ENCODE measurements around the gene NHSL2. TPM values are rescaled to one million over a fixed set of nuclear protein-coding genes. Genes with fewer than 3 reads are reported as not detected.
A peak's percentile ranks its signal among the peaks of the same experiment; 100 is the strongest.

Gene NHSL2
- total and polyA plus RNA-seq, 7 experiments from 2014 or later: 0.18 to 17.0 (median 0.54) TPM

DNA sequence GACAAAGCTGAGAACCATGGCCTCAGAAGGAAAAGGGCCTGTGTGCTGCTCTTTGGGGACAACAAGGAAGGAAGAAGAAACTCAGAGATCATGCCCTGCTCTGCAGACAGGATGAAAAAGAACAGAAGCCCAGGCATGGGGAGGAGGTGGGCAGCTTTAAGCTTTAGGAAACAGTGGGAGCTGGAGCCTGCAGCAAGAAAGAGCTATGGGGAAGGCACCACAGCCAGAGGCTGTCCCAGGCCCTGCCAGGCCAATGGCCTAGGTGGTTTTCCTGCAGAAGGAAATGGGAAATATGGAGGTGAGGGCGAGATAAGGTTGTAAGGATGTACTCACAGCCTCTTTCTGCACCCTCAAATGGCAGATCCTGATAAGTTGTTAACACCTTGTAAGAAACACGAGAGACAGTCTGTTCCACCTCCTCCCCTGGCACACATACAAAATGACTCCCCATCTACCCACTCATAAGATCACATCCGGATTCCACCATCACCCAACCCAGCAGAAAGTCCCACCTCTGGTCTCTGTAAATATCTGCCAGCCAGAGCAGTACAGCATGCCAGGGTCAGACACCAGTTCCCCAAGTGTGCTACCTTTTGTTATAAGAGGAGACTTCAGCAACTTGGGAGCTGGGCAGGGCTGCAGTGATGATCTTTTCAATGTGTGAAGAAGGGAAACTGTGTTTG lies 115.8 kb downstream of the NHSL2 start:
- Mint-ChIP-seq H3K9me3 (no peaks in the 10 kb centered on the region), H3K4me1 (peaks cover 0 to 6% (median 0%) of the 10 kb centered on the region in 7 donors), H3K36me3 (no peaks in the 10 kb centered on the region), H3K4me3 (no peak overlapping the region), H3K27me3 (peaks cover 0 to 29% (median 4%) of the 10 kb centered on the region in 5 donors), H3K27ac (no peak overlapping the region)
- ChIA-PET POLR2A (no interaction called here), CTCF (no interaction called here)
- DNase-seq: no peak
- Histone ChIP-seq H3K4me3 (ENCODE audit: low read length) (no peak overlapping the region), H3K4me1 (ENCODE audit: control insufficient read depth in 2 of 2, insufficient read depth in 2 of 2, low read length in 2 of 2) (peaks cover 0 to 3% of the 10 kb centered on the region in 2 donors), H3K27me3 (ENCODE audit: control insufficient read depth in 2 of 2, insufficient read depth in 2 of 2, low read length in 2 of 2) (no peaks in the 10 kb centered on the region), H3K36me3 (ENCODE audit: control insufficient read depth in 2 of 3, insufficient read depth in 3 of 3, low read length in 3 of 3) (no peaks in the 10 kb centered on the region), H3K27ac (ENCODE audit: low read depth, low read length) (no peak overlapping the region), H3K9me3 (ENCODE audit: control insufficient read depth in 2 of 3, low read length in 3 of 3) (no peaks in the 10 kb centered on the region)
- ATAC-seq: no peak
- intact Hi-C loops (cut with micrococcal nuclease): no loop called here

DNA sequence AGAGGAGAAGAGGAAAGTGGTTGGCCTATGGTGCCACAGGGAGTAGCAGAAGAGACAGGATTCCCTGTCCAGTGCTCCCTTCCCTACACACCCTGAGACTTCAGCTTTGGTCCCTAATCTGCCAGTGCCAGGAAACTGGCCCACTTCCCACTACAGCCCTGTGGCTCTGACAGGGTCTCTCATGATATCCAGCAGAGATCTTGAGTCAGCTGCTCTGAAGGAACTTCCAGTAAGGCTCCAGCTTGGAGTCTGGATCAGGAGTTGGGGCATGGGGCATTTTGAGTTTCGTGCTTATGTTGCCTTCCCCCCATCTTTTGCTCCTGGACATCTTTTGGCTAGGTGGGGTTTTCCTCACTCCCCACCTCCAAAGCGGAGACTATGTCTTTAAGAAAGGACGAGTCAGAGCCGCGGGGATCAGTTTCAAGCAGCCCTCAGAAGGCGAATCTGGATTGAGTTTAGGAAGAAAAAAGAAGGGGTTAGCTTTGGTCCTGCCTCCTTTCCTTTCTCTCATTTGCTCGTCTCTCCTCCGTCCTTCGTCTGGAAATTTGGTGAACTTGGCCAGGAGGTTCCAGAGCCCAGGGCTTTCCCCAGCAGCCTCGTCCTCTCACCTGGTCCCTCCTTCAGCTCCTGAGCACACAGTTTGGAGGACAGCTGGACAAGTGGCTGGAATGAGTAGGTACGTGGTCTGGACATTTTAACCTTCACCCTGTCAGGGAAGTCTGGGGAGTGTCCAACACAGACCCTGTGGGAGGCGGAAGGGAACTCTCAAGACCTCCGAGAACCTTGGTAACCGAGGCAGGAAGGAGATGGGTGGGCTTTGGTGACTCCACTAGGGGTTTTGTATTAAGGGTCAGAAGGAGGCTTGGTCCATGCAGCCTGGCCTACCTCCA lies 116.6 kb downstream of the NHSL2 start:
- DNase-seq (no peak), ATAC-seq (no peak)
- no peak overlapping the region for H3K27ac ChIP-seq (ENCODE audit: low read depth, low read length)
- no peaks in the 10 kb centered on the region for H3K27me3 ChIP-seq (ENCODE audit: control insufficient read depth in 2 of 2, insufficient read depth in 2 of 2, low read length in 2 of 2)
- CTCF ChIA-PET: no interaction called here
- H3K36me3 Mint-ChIP-seq: no peaks in the 10 kb centered on the region
- peaks cover 0 to 25% (median 4%) of the 10 kb centered on the region in 5 donors for H3K27me3 Mint-ChIP-seq
- no peaks in the 10 kb centered on the region for H3K36me3 ChIP-seq (ENCODE audit: control insufficient read depth in 2 of 3, insufficient read depth in 3 of 3, low read length in 3 of 3)
- POLR2A ChIA-PET: no interaction called here
- peaks cover 0 to 3% of the 10 kb centered on the region in 2 donors for H3K4me1 ChIP-seq (ENCODE audit: control insufficient read depth in 2 of 2, insufficient read depth in 2 of 2, low read length in 2 of 2)
- H3K4me3 Mint-ChIP-seq: no peak overlapping the region
- peaks cover 0 to 3% (median 0%) of the 10 kb centered on the region in 7 donors for H3K4me1 Mint-ChIP-seq
- no peaks in the 10 kb centered on the region for H3K9me3 Mint-ChIP-seq
- no peaks in the 10 kb centered on the region for H3K9me3 ChIP-seq (ENCODE audit: control insufficient read depth in 2 of 3, low read length in 3 of 3)
- H3K4me3 ChIP-seq (ENCODE audit: low read length): no peak overlapping the region
- intact Hi-C loops (cut with micrococcal nuclease): no loop called here
- no peak overlapping the region for H3K27ac Mint-ChIP-seq

DNA sequence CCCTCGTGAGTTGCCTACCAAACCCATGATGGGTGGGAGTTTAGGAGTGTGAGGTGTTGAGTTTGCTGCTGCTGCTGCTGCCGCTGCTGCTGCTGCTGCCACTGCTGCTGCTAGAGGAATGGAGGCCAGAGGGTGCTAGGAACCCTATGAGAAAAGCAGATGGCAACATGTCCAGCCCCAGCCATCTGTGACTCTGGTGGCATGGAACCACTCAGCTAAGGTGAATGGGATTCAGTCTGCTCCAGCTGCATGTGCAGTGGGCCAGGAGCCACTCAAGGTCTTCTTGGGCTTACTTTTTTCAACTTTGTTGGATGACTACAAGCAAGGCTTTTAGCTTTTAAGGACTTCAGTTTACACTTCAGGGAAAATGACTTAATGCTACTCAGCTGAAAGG lies 117.3 kb downstream of the NHSL2 start:
- Mint-ChIP-seq H3K27ac (peak overlapping the region in 1 of 9 donors; percentile 53), H3K36me3 (no peaks in the 10 kb centered on the region), H3K4me3 (no peak overlapping the region), H3K9me3 (no peaks in the 10 kb centered on the region), H3K27me3 (peaks cover 0 to 21% (median 4%) of the 10 kb centered on the region in 5 donors), H3K4me1 (peaks cover 0 to 3% (median 0%) of the 10 kb centered on the region in 7 donors)
- intact Hi-C loops (cut with micrococcal nuclease): no loop called here
- Histone ChIP-seq H3K4me3 (ENCODE audit: low read length) (no peak overlapping the region), H3K9me3 (ENCODE audit: control insufficient read depth in 2 of 3, low read length in 3 of 3) (no peaks in the 10 kb centered on the region), H3K27me3 (ENCODE audit: control insufficient read depth in 2 of 2, insufficient read depth in 2 of 2, low read length in 2 of 2) (no peaks in the 10 kb centered on the region), H3K4me1 (ENCODE audit: control insufficient read depth in 2 of 2, insufficient read depth in 2 of 2, low read length in 2 of 2) (peaks cover 0 to 3% of the 10 kb centered on the region in 2 donors), H3K27ac (ENCODE audit: low read depth, low read length) (no peak overlapping the region), H3K36me3 (ENCODE audit: control insufficient read depth in 2 of 3, insufficient read depth in 3 of 3, low read length in 3 of 3) (no peaks in the 10 kb centered on the region)
- CTCF ChIA-PET: no interaction called here
- ATAC-seq (no peak), DNase-seq (no peak)
- POLR2A ChIA-PET: no interaction called here

DNA sequence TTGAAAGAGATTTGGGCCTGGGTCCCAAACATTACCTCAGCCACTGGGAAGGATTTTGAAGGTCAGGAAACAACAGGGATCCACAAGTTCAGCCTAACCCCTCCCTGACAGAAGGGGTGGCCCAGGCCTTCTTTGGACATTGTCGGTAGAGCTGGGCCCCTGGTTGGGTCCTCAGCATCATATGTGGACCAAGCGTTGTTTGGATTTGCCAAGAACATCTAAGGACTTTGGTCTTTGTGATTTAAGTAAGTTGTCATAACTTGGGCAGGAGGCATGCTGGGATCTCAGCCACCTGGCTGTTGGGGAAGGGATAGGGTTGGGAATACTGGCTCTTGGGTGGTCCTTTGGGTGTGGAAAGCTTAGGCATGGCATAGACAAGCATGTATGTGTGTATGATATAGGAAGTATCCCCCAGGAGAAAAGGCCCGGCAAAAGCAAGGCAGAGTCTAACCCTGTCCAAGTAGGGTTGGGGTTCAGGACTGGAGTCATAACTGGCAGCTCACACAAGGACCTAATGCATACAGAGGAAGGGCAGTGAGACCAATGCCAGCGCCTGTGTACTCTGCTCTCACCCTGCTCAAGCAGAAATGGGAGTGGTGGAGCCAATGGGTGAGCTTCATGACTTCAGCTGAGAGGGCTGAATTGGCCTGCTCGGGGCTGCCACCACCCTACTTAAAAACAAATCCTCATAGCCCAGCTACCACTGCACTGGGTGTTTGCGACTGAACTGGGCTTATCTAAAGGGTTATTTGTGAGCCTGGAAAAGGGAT lies 118.2 kb downstream of the NHSL2 start:
- ChIA-PET CTCF (no interaction called here), POLR2A (no interaction called here)
- Histone ChIP-seq H3K9me3 (ENCODE audit: control insufficient read depth in 2 of 3, low read length in 3 of 3) (no peaks in the 10 kb centered on the region), H3K27ac (ENCODE audit: low read depth, low read length) (no peak overlapping the region), H3K4me1 (ENCODE audit: control insufficient read depth in 2 of 2, insufficient read depth in 2 of 2, low read length in 2 of 2) (peaks cover 0 to 3% of the 10 kb centered on the region in 2 donors), H3K36me3 (ENCODE audit: control insufficient read depth in 2 of 3, insufficient read depth in 3 of 3, low read length in 3 of 3) (no peaks in the 10 kb centered on the region), H3K27me3 (ENCODE audit: control insufficient read depth in 2 of 2, insufficient read depth in 2 of 2, low read length in 2 of 2) (no peaks in the 10 kb centered on the region), H3K4me3 (ENCODE audit: low read length) (no peak overlapping the region)
- peaks cover 0 to 13% (median 0%) of the 10 kb centered on the region in 5 donors for H3K27me3 Mint-ChIP-seq
- H3K4me3 Mint-ChIP-seq: no peak overlapping the region
- H3K36me3 Mint-ChIP-seq: no peaks in the 10 kb centered on the region
- H3K27ac Mint-ChIP-seq: no peak overlapping the region
- DNase-seq: no peak
- ATAC-seq: no peak
- H3K4me1 Mint-ChIP-seq: peaks cover 0 to 2% (median 0%) of the 10 kb centered on the region in 7 donors
- intact Hi-C loops (cut with micrococcal nuclease): no loop called here
- no peaks in the 10 kb centered on the region for H3K9me3 Mint-ChIP-seq

DNA sequence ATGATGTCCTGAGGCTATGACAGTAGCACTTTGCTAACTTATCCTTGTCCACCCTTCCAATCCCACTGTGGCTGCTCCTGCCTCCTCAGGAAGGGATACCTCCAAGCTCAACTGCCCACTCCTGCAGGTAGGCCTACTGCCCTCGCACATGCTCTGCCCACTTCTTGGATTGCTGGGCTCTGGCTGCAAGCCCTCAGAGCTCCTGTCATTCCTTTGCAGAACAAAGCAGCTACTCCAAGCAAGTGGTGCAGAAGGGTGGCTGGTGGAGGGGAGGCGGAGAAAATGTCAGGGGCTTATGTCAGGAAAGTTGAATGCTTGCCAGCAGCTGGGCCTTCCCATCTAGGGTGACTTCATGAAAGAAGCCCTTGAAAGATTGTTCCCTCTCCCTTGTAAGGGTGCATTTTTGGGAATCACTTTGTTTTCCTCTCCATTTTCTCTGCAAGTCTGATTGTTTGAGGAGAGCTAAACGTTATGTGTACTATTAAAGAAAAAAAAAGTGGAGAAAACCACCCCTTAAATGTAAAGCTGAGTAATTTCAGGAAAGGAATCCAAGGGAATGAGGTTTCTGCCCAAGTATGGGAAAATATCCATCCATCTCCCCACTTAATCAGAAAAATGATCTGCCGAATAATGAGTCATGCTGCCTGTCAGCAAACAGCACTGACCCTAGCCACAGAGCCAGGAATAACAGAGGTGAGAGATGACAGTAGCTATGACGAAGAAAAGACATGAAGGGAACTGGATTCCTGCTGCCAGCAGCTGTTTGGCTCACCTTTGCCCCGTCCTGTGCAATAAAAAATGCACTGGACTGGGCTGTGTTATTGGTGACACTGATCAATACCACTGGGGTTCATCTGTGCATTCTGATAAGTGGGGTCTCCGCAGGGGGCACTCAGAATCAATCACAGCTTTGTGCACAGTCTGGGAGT lies 119.1 kb downstream of the NHSL2 start:
- CTCF ChIA-PET: no interaction called here
- intact Hi-C loops (cut with micrococcal nuclease): no loop called here
- no peak overlapping the region for H3K27ac Mint-ChIP-seq

DNA sequence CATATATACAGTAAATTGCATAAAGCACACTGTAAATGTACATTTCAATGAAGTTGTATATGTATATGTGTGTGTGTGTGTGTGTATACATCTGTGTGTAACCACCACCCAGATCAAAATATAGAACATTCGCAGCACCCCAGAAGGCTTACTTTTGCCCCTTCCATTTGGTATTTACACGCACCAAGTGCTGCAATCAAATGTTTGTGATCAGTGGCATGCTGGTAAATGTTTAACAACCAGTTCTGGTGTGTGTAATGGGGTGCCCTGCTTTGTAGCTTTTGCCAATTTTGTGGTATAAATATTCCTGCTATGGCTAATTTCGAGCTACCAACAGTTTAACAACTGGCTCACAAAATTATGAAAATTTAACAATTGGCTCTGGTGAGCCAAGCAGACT lies 119.8 kb downstream of the NHSL2 start:
- H3K4me3 ChIP-seq (ENCODE audit: low read length): no peak overlapping the region
- Mint-ChIP-seq H3K4me3 (no peak overlapping the region), H3K36me3 (no peaks in the 10 kb centered on the region), H3K27me3 (peaks cover 0 to 10% (median 0%) of the 10 kb centered on the region in 5 donors), H3K4me1 (peaks cover 0 to 2% (median 0%) of the 10 kb centered on the region in 7 donors), H3K9me3 (no peaks in the 10 kb centered on the region), H3K27ac (no peak overlapping the region)
- H3K36me3 ChIP-seq (ENCODE audit: control insufficient read depth in 2 of 3, insufficient read depth in 3 of 3, low read length in 3 of 3): no peaks in the 10 kb centered on the region
- H3K9me3 ChIP-seq (ENCODE audit: control insufficient read depth in 2 of 3, low read length in 3 of 3): no peaks in the 10 kb centered on the region
- ChIA-PET POLR2A (no interaction called here), CTCF (no interaction called here)
- intact Hi-C loops (cut with micrococcal nuclease): no loop called here
- no peak for ATAC-seq
- H3K27ac ChIP-seq (ENCODE audit: low read depth, low read length): no peak overlapping the region
- H3K27me3 ChIP-seq (ENCODE audit: control insufficient read depth in 2 of 2, insufficient read depth in 2 of 2, low read length in 2 of 2): no peaks in the 10 kb centered on the region
- no peak for DNase-seq
- peaks cover 0 to 3% of the 10 kb centered on the region in 2 donors for H3K4me1 ChIP-seq (ENCODE audit: control insufficient read depth in 2 of 2, insufficient read depth in 2 of 2, low read length in 2 of 2)

More for the DNA sequence above, 119.1 kb downstream of the NHSL2 start:
- H3K4me3 Mint-ChIP-seq: no peak overlapping the region
- H3K27me3 ChIP-seq (ENCODE audit: control insufficient read depth in 2 of 2, insufficient read depth in 2 of 2, low read length in 2 of 2): no peaks in the 10 kb centered on the region
- H3K9me3 ChIP-seq (ENCODE audit: control insufficient read depth in 2 of 3, low read length in 3 of 3): no peaks in the 10 kb centered on the region
- peaks cover 0 to 7% (median 0%) of the 10 kb centered on the region in 5 donors for H3K27me3 Mint-ChIP-seq
- H3K4me1 Mint-ChIP-seq: peaks cover 0 to 2% (median 0%) of the 10 kb centered on the region in 7 donors
- DNase-seq (no peak), ATAC-seq (no peak)
- H3K4me1 ChIP-seq (ENCODE audit: control insufficient read depth in 2 of 2, insufficient read depth in 2 of 2, low read length in 2 of 2): peaks cover 0 to 3% of the 10 kb centered on the region in 2 donors
- H3K9me3 Mint-ChIP-seq: no peaks in the 10 kb centered on the region
- no peaks in the 10 kb centered on the region for H3K36me3 ChIP-seq (ENCODE audit: control insufficient read depth in 2 of 3, insufficient read depth in 3 of 3, low read length in 3 of 3)
- no peaks in the 10 kb centered on the region for H3K36me3 Mint-ChIP-seq
- no peak overlapping the region for H3K27ac ChIP-seq (ENCODE audit: low read depth, low read length)
- POLR2A ChIA-PET: no interaction called here
- H3K4me3 ChIP-seq (ENCODE audit: low read length): no peak overlapping the region
